ENCODE measurements around the gene HSD17B13. TPM values are rescaled to one million over a fixed set of nuclear protein-coding genes. Genes with fewer than 3 reads are reported as not detected.
"Not testable (repeated sequence)": the region's sequence is repeated elsewhere in the genome, so short reads cannot be mapped to it uniquely, and the experiment has no call there.

Gene HSD17B13
- total and polyA plus RNA-seq, 5 experiments from 2014 or later: 0.10 to 1.5 (median 0.57) TPM; not detected in 1

- H3K27ac Mint-ChIP-seq, ATAC-seq, H3K4me1 Mint-ChIP-seq, DNase-seq, H3K4me3 Mint-ChIP-seq, POLR2A ChIA-PET, H3K27me3 Mint-ChIP-seq: not testable (repeated sequence)
- Mint-ChIP-seq H3K9me3 (peaks cover 0 to 33% (median 12%) of the 10 kb centered on the region in 9 donors), H3K36me3 (peaks cover 38 to 87% (median 84%) of the 10 kb centered on the region in 3 donors)
Observed at GRCh38 chr4:87341954-87342635, 19.4 kb upstream of the HSD17B13 start.

GRCh38 chr4:87339440-87339839 lies 16.8 kb upstream of the HSD17B13 start:
- Mint-ChIP-seq H3K4me1 (no peaks in the 10 kb centered on the region), H3K36me3 (peaks cover 27 to 90% (median 86%) of the 10 kb centered on the region in 3 donors), H3K27me3 (no peaks in the 10 kb centered on the region), H3K27ac (no peak overlapping the region), H3K9me3 (peaks cover 5 to 31% (median 18%) of the 10 kb centered on the region in 9 donors), H3K4me3 (no peak overlapping the region)
- DNase-seq (no peak), ATAC-seq (no peak)
- POLR2A ChIA-PET: no interaction called here

- H3K27ac Mint-ChIP-seq: no peak overlapping the region
- DNase-seq: no peak
- ATAC-seq: no peak
- peaks cover 17 to 48% (median 31%) of the 10 kb centered on the region in 9 donors for H3K9me3 Mint-ChIP-seq
- H3K4me1 Mint-ChIP-seq: no peaks in the 10 kb centered on the region
- H3K36me3 Mint-ChIP-seq: peaks cover 37 to 87% (median 81%) of the 10 kb centered on the region in 3 donors
- H3K4me3 Mint-ChIP-seq: no peak overlapping the region
- POLR2A ChIA-PET: no interaction called here
- H3K27me3 Mint-ChIP-seq: no peaks in the 10 kb centered on the region
Observed at GRCh38 chr4:87337361-87337760, 14.7 kb upstream of the HSD17B13 start.

- Mint-ChIP-seq H3K27me3 (no peaks in the 10 kb centered on the region), H3K36me3 (peaks cover 43 to 60% (median 47%) of the 10 kb centered on the region in 3 donors), H3K9me3 (peaks cover 26 to 79% (median 57%) of the 10 kb centered on the region in 9 donors), H3K4me3 (no peak overlapping the region), H3K4me1 (no peaks in the 10 kb centered on the region), H3K27ac (no peak overlapping the region)
- POLR2A ChIA-PET: no interaction called here
- ATAC-seq (no peak), DNase-seq (no peak)
Observed at GRCh38 chr4:87333267-87333666, 10.6 kb upstream of the HSD17B13 start.

- no peaks in the 10 kb centered on the region for H3K4me1 Mint-ChIP-seq
- peaks cover 25 to 77% (median 61%) of the 10 kb centered on the region in 9 donors for H3K9me3 Mint-ChIP-seq
- ATAC-seq: no peak
- no peak for DNase-seq
- H3K36me3 Mint-ChIP-seq: peaks cover 19 to 40% (median 36%) of the 10 kb centered on the region in 3 donors
- POLR2A ChIA-PET: no interaction called here
- no peaks in the 10 kb centered on the region for H3K27me3 Mint-ChIP-seq
- no peak overlapping the region for H3K4me3 Mint-ChIP-seq
- H3K27ac Mint-ChIP-seq: no peak overlapping the region
Observed at GRCh38 chr4:87330761-87331160, 8.1 kb upstream of the HSD17B13 start.

- no peak overlapping the region for H3K4me3 Mint-ChIP-seq
- ATAC-seq (no peak), DNase-seq (no peak)
- POLR2A ChIA-PET: no interaction called here
- H3K9me3 Mint-ChIP-seq: peaks cover 7 to 44% (median 39%) of the 10 kb centered on the region in 9 donors
- no peaks in the 10 kb centered on the region for H3K27me3 Mint-ChIP-seq
- peaks cover 0 to 21% (median 7%) of the 10 kb centered on the region in 3 donors for H3K36me3 Mint-ChIP-seq
- no peaks in the 10 kb centered on the region for H3K4me1 Mint-ChIP-seq
- no peak overlapping the region for H3K27ac Mint-ChIP-seq
Observed at GRCh38 chr4:87327136-87327535, 4.5 kb upstream of the HSD17B13 start.

- no peak for DNase-seq
- Mint-ChIP-seq H3K36me3 (peaks cover 0 to 14% (median 3%) of the 10 kb centered on the region in 3 donors), H3K27me3 (no peaks in the 10 kb centered on the region), H3K4me1 (no peaks in the 10 kb centered on the region), H3K4me3 (no peak overlapping the region), H3K27ac (no peak overlapping the region), H3K9me3 (peaks cover 7 to 37% (median 32%) of the 10 kb centered on the region in 9 donors)
- ATAC-seq: no peak
- POLR2A ChIA-PET: no interaction called here
Observed at GRCh38 chr4:87326460-87326859, 3.8 kb upstream of the HSD17B13 start.

GRCh38 chr4:87321888-87322287 lies 794 bp downstream of the HSD17B13 start:
- Mint-ChIP-seq H3K27ac (no peak overlapping the region), H3K36me3 (no peaks in the 10 kb centered on the region), H3K9me3 (peaks cover 0 to 2% (median 0%) of the 10 kb centered on the region in 9 donors), H3K27me3 (no peaks in the 10 kb centered on the region), H3K4me1 (no peaks in the 10 kb centered on the region), H3K4me3 (no peak overlapping the region)
- DNase-seq: no peak
- no peak for ATAC-seq
- POLR2A ChIA-PET: no interaction called here

- ATAC-seq (no peak), DNase-seq (no peak)
- Mint-ChIP-seq H3K4me3 (no peak overlapping the region), H3K9me3 (no peaks in the 10 kb centered on the region), H3K36me3 (peaks cover 0 to 4% (median 3%) of the 10 kb centered on the region in 3 donors), H3K27me3 (no peaks in the 10 kb centered on the region), H3K27ac (no peak overlapping the region), H3K4me1 (no peaks in the 10 kb centered on the region)
- POLR2A ChIA-PET: no interaction called here
Observed at GRCh38 chr4:87317527-87317926, 5.2 kb downstream of the HSD17B13 start.

- DNase-seq (no peak), ATAC-seq (no peak)
- Mint-ChIP-seq H3K27ac (no peak overlapping the region), H3K4me1 (no peaks in the 10 kb centered on the region), H3K36me3 (peaks cover 0 to 4% (median 3%) of the 10 kb centered on the region in 3 donors), H3K9me3 (no peaks in the 10 kb centered on the region), H3K4me3 (no peak overlapping the region), H3K27me3 (no peaks in the 10 kb centered on the region)
- POLR2A ChIA-PET: no interaction called here
Observed at GRCh38 chr4:87316961-87317360, 5.7 kb downstream of the HSD17B13 start.

- H3K27me3 Mint-ChIP-seq, H3K4me3 Mint-ChIP-seq, DNase-seq, POLR2A ChIA-PET, H3K9me3 Mint-ChIP-seq, H3K27ac Mint-ChIP-seq, H3K4me1 Mint-ChIP-seq, ATAC-seq, H3K36me3 Mint-ChIP-seq: not testable (repeated sequence)
Observed at GRCh38 chr4:87315000-87315399, 7.7 kb downstream of the HSD17B13 start.

GRCh38 chr4:87313756-87314155 lies 8.9 kb downstream of the HSD17B13 start:
- POLR2A ChIA-PET: no interaction called here
- no peak for DNase-seq
- Mint-ChIP-seq H3K27ac (no peak overlapping the region), H3K9me3 (no peaks in the 10 kb centered on the region), H3K27me3 (no peaks in the 10 kb centered on the region), H3K4me3 (no peak overlapping the region), H3K36me3 (peaks cover 0 to 9% (median 5%) of the 10 kb centered on the region in 3 donors), H3K4me1 (no peaks in the 10 kb centered on the region)
- no peak for ATAC-seq

- ATAC-seq: no peak
- Mint-ChIP-seq H3K36me3 (peaks cover 0 to 12% (median 5%) of the 10 kb centered on the region in 3 donors), H3K27me3 (no peaks in the 10 kb centered on the region), H3K9me3 (no peaks in the 10 kb centered on the region), H3K4me3 (no peak overlapping the region), H3K27ac (no peak overlapping the region), H3K4me1 (peaks cover 0 to 2% (median under 1%) of the 10 kb centered on the region in 4 donors)
- POLR2A ChIA-PET: no interaction called here
- DNase-seq: no peak
Observed at GRCh38 chr4:87311684-87312083, 11.0 kb downstream of the HSD17B13 start.

All from naive thymus-derived CD8-positive, alpha-beta T cell (primary cell).